Measurements from ENCODE around the gene ASPSCR1.

Gene ASPSCR1

GRCh38 chr17:82028966-82029365 lies 51.5 kb downstream of the ASPSCR1 start:
- TF ChIP-seq CTCF (conservative IDR thresholded peaks at IDR 0.05; ENCODE audit: low read length): no peak
- no peak for DNase-seq (ENCODE audit: low read depth)
- H3K4me3 ChIP-seq (ENCODE audit: low read length): no peak overlapping the region

GRCh38 chr17:82029391-82029790 lies 52.0 kb downstream of the ASPSCR1 start:
- TF ChIP-seq CTCF (conservative IDR thresholded peaks at IDR 0.05; ENCODE audit: low read length): no peak
- no peak for DNase-seq (ENCODE audit: low read depth)
- no peak overlapping the region for H3K4me3 ChIP-seq (ENCODE audit: low read length)

GRCh38 chr17:82029990-82030469 lies 52.6 kb downstream of the ASPSCR1 start:
- H3K4me3 ChIP-seq (ENCODE audit: low read length): no peak overlapping the region
- DNase-seq (ENCODE audit: low read depth): no peak
- TF ChIP-seq CTCF (conservative IDR thresholded peaks at IDR 0.05; ENCODE audit: low read length): no peak

- peak; percentile 77 for DNase-seq (ENCODE audit: low read depth)
- TF ChIP-seq CTCF (conservative IDR thresholded peaks at IDR 0.05; ENCODE audit: low read length): peak; percentile 65
- peak overlapping the region; percentile 55 for H3K4me3 ChIP-seq (ENCODE audit: low read length)
These were observed 53.3 kb downstream of the ASPSCR1 start for GRCh38 chr17:82030470-82031302.

- no peak for TF ChIP-seq CTCF (conservative IDR thresholded peaks at IDR 0.05; ENCODE audit: low read length)
- no peak for DNase-seq (ENCODE audit: low read depth)
- H3K4me3 ChIP-seq (ENCODE audit: low read length): peak within 1 kb of the TSS; percentile 55
These were observed 54.0 kb downstream of the ASPSCR1 start, which contains the start of gene RAC3 for GRCh38 chr17:82031303-82031884. TSS of gene RAC3 (plus strand) at chr17:82031678. CDS start at chr17:82031762, 84 bp downstream.

GRCh38 chr17:82031885-82032627 lies 54.6 kb downstream of the ASPSCR1 start:
- no peak for TF ChIP-seq CTCF (conservative IDR thresholded peaks at IDR 0.05; ENCODE audit: low read length)
- H3K4me3 ChIP-seq (ENCODE audit: low read length): peak overlapping the region; percentile 33
- DNase-seq (ENCODE audit: low read depth): no peak
